ENCODE data around the gene PSMC4.

PSMC4 gene

DNA sequence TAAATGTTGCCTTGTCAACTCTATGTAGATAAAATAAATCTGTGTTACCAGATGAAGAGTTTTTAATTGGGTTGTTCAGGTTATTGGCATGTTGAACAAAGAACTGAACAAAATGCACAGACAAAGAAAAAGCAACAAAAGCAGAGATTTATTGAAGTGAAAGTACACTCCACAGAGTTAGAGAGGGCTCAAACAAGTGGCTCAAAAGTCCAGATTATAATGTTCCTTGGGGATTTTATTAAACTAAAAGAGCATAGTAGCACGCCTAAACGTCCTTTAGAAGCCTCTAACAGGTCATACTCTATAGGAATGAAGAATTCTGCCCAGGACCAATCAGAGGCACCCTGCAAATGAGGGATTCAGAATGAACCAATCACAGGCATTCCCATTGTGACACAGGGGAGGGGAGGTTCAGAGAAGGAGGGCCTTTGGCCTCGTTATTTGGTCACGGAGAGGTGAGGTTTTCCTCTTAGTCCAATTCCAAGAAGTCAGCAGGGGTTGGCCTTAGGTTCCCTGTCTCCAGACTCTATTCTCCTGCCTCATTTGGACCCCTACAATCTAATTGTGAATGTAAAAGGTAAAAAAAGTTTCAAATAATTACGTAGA is 12.8 kb downstream of the PSMC4 start:
- Mint-ChIP-seq H3K4me1 (peaks cover 2% of the 10 kb centered on the region), H3K27me3 (no peaks in the 10 kb centered on the region), H3K9me3 (peaks cover 36% of the 10 kb centered on the region), H3K27ac (no peak overlapping the region), H3K36me3 (peaks cover 69% of the 10 kb centered on the region), H3K4me3 (no peak overlapping the region)
- no peak for DNase-seq
- CTCF ChIA-PET, result interaction anchor here (1.0 kb wide), 1 partner anchor 13 kb away, joined by 3 read pairs; the partner anchor contains the start of gene PSMC4

DNA sequence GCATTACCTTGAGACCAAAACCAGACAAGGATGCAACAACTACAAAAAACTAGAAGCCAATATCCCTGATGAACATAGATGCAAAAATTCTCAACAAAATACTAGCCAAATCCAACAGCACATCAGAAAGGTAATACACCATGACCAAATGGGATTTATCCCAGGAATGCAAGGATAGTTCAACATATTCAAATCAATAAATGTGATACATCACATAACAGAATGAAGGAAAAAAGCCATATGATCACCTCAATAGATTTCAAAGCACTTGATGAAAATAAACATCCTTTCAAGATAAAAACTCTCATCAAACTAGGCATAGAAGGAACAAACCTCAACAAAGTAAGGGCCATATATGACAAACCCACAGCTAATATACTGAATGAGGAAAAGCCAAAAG is 15.7 kb downstream of the PSMC4 start:
- Mint-ChIP-seq H3K9me3 (peaks cover 36% of the 10 kb centered on the region), H3K36me3 (peaks cover 48% of the 10 kb centered on the region), H3K27me3 (no peaks in the 10 kb centered on the region), H3K4me1 (peaks cover 2% of the 10 kb centered on the region), H3K4me3 (no peak overlapping the region), H3K27ac (no peak overlapping the region)
- CTCF ChIA-PET, result interaction anchor here (0.6 kb wide), 1 partner anchor 148 kb away, joined by 3 read pairs; no protein-coding TSS in a partner anchor
- no peak for DNase-seq

- Mint-ChIP-seq H3K4me1 (peaks cover 2% of the 10 kb centered on the region), H3K36me3 (peaks cover 50% of the 10 kb centered on the region), H3K27me3 (no peaks in the 10 kb centered on the region), H3K27ac (no peak overlapping the region), H3K9me3 (peaks cover 37% of the 10 kb centered on the region), H3K4me3 (no peak overlapping the region)
- CTCF ChIA-PET, result no interaction called here
- DNase-seq, result no peak
Measured at GRCh38 chr19:39987167-39987566, 16.2 kb downstream of the PSMC4 start.

DNA sequence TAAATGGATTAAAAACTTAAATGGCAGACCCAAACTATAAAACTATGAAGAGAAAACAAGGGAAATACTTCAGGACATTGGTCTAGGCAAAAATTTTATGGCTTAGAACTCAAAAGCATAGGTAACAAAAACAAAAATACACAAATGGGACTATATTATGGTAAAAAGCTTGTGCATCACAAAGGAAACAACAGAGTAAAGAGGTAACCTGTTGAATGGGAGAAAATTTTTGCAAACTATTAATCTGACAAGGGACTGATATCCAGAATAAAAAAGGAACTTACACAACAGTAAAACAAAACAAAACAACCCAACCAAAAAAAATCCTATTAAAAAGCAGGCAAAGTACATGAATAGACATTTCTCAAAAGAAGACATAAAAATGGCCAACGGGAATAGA is 16.6 kb downstream of the PSMC4 start:
- Mint-ChIP-seq H3K27me3 (no peaks in the 10 kb centered on the region), H3K4me3 (no peak overlapping the region), H3K4me1 (peaks cover 2% of the 10 kb centered on the region), H3K36me3 (peaks cover 52% of the 10 kb centered on the region), H3K9me3 (peaks cover 38% of the 10 kb centered on the region), H3K27ac (no peak overlapping the region)
- CTCF ChIA-PET, result no interaction called here
- no peak for DNase-seq

DNA sequence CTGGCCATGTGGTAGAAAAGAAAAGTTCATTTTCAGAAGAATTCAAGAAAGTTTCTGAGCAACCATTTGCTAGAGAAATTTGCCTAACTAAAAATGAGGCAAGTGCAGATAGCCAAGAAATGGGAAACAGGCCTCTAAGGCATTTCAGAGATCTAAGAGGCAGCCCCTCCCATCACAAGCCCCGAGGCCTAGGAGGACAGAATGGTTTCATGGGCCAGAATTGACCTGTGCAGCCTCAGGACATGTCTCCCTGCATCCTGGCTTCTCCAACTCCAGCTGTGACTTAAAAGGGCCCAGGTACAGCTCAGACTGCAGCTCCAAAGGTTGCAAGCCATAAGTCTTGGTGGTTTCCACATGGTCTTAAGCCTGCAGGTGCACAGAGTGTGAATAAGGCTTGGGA is 22.6 kb downstream of the PSMC4 start:
- DNase-seq, result no peak
- peaks cover 45% of the 10 kb centered on the region for H3K36me3 Mint-ChIP-seq
- CTCF ChIA-PET, result no interaction called here
- peaks cover 33% of the 10 kb centered on the region for H3K4me1 Mint-ChIP-seq
- H3K9me3 Mint-ChIP-seq, result peaks cover 21% of the 10 kb centered on the region
- H3K27ac Mint-ChIP-seq, result no peak overlapping the region
- H3K4me3 Mint-ChIP-seq, result no peak overlapping the region
- no peaks in the 10 kb centered on the region for H3K27me3 Mint-ChIP-seq

DNA sequence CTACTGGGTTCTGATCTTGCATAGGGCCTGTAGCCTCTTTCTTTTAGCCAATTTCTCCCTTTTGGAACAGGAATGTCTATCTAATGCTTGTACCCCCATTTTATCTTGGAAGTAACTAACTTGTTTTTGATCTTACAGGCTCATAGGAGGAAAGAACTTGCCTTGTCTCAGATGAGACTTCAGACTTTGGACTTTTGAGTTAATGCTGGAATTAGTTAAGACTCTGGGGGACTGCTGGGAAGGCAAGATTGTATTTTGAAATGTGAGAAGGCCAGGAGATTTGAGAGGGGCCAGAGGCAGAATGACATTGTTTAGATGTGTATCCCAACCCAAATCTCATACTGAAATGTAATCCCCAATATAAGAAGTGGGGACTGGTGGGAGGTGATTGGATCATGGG is 23.4 kb downstream of the PSMC4 start:
- Mint-ChIP-seq H3K27ac (no peak overlapping the region), H3K4me1 (peaks cover 33% of the 10 kb centered on the region), H3K9me3 (peaks cover 21% of the 10 kb centered on the region), H3K4me3 (no peak overlapping the region), H3K27me3 (no peaks in the 10 kb centered on the region), H3K36me3 (peaks cover 44% of the 10 kb centered on the region)
- DNase-seq, result no peak
- CTCF ChIA-PET, result no interaction called here

DNA sequence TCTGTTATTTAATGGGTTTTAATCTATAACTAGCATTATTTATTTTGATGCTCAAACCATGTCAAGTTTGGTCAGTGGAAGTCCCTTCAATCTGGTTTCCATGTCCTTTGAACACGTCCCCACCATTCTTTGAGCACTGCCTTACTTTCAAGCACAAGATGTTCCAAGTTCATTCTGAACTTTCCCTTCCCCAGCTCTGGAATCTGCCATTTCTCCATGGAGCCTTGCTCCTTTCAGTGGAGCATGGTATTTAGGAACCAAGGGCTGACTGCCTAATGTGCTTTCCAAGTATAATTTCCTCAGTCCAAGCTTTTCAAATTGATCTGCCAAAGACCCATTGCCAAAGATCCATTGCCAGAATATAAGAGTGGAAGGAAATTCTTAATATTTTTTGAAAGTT is 24.8 kb downstream of the PSMC4 start:
- DNase-seq, result no peak
- H3K27ac Mint-ChIP-seq, result no peak overlapping the region
- CTCF ChIA-PET, result no interaction called here
- peaks cover 43% of the 10 kb centered on the region for H3K36me3 Mint-ChIP-seq
- no peaks in the 10 kb centered on the region for H3K27me3 Mint-ChIP-seq
- peak overlapping the region; percentile 87 for H3K4me3 Mint-ChIP-seq
- peaks cover 21% of the 10 kb centered on the region for H3K9me3 Mint-ChIP-seq
- peaks cover 33% of the 10 kb centered on the region for H3K4me1 Mint-ChIP-seq

DNA sequence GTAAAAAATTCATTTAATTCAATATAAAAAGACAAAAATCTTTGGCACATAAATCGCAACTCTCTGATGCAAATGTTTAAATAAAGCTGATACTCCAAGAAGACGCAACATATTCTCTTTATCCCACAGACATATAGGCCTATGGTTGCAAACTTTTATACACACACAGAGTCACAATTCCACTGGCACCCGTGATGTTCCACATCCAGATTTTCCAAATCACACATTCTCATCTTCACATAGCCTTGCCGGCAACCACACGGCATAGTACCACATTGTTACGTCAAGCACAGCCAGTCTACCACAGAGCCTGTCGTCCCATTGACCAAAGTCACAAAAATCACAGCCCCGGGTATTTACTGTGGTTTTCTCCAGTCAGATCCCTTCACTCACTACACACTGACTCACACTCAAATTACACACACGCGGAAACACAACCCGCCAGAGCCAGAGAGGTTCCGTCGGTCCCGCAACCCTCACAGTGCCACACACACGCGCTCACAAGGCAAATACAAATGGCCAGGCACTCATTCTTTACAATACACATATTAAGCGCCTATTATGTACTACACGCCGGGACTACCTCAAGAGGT is 25.3 kb downstream of the PSMC4 start:
- peak overlapping the region; percentile 87 for H3K4me3 Mint-ChIP-seq
- CTCF ChIA-PET, result interaction anchor here (1.9 kb wide), 1 partner anchor 26 kb away, joined by 10 read pairs; the partner anchor contains the start of gene PSMC4
- DNase-seq, result peak; percentile 56
- no peaks in the 10 kb centered on the region for H3K27me3 Mint-ChIP-seq
- peaks cover 21% of the 10 kb centered on the region for H3K9me3 Mint-ChIP-seq
- peaks cover 33% of the 10 kb centered on the region for H3K4me1 Mint-ChIP-seq
- H3K27ac Mint-ChIP-seq, result peak overlapping the region; percentile 91
- peaks cover 42% of the 10 kb centered on the region for H3K36me3 Mint-ChIP-seq

- peaks cover 21% of the 10 kb centered on the region for H3K9me3 Mint-ChIP-seq
- DNase-seq, result peak; percentile 95
- H3K4me3 Mint-ChIP-seq, result peak within 1 kb of the TSS; percentile 87
- H3K27ac Mint-ChIP-seq, result peak within 1 kb of the TSS; percentile 91
- peaks cover 41% of the 10 kb centered on the region for H3K36me3 Mint-ChIP-seq
- peaks cover 33% of the 10 kb centered on the region for H3K4me1 Mint-ChIP-seq
- H3K27me3 Mint-ChIP-seq, result no peaks in the 10 kb centered on the region
- CTCF ChIA-PET, result interaction anchor here (1.9 kb wide), 1 partner anchor 27 kb away, joined by 10 read pairs; the partner anchor contains the start of gene PSMC4
Measured at GRCh38 chr19:39996811-39997637, 26.1 kb downstream of the PSMC4 start, which contains the start of gene ZNF546. ZNF546 (plus strand) TSS chr19:39997060; CDS start chr19:39998327, 1,267 bp downstream.

DNA sequence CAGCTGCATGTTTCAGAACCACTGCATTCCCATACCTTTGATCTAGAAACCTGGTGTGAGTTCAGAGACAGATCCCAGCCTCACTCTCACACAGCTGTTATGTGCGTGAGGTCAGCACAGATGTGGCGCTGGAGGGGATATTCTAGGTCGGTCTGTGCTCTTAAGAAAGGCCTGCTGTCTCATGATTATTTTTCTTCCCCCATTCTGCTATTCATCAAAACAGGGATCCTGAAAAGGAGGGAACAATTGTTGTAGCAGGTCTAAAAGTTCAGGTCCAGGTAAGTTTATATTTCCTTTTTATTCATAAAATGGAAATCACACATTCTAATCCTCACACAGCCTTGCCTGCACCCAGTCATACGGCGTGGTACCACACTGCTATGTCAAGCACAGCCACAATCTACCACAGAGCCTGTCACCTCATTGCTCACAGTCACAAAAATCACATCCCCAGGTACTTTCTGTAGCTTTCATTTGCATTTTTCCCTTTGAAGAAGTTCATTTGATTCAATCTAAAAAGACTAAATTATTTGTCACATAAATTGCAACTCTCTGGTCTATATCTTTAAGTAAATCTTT is 26.8 kb downstream of the PSMC4 start:
- Mint-ChIP-seq H3K27me3 (no peaks in the 10 kb centered on the region), H3K4me3 (peak overlapping the region; percentile 87), H3K36me3 (peaks cover 34% of the 10 kb centered on the region), H3K4me1 (peaks cover 33% of the 10 kb centered on the region), H3K27ac (peak overlapping the region; percentile 91), H3K9me3 (peaks cover 18% of the 10 kb centered on the region)
- no peak for DNase-seq
- CTCF ChIA-PET, result interaction anchor here (1.9 kb wide), 1 partner anchor 27 kb away, joined by 10 read pairs; the partner anchor contains the start of gene PSMC4

DNA sequence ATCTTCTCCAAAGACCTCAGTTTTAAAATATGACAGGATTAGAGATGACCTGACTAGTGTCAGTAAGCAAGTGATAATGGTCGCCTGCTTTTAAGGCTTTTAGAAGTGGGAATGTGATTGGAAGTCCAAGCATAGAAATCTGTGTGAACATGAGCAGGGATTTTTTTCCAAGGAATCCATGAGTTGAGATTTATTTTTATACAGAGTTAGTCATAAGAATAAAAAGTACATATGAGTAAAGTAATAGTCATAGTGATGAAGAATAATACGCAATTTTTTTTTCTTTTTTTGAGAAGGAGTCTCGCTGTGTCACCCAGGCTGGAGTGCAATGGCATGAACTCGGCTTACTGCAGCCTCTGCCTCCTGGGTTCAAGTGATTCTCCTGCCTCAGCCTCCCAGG is 27.5 kb downstream of the PSMC4 start:
- Mint-ChIP-seq H3K9me3 (peaks cover 11% of the 10 kb centered on the region), H3K4me1 (peaks cover 33% of the 10 kb centered on the region), H3K27ac (no peak overlapping the region), H3K36me3 (peaks cover 27% of the 10 kb centered on the region), H3K4me3 (peak overlapping the region; percentile 87), H3K27me3 (no peaks in the 10 kb centered on the region)
- DNase-seq, result no peak
- CTCF ChIA-PET, result no interaction called here

DNA sequence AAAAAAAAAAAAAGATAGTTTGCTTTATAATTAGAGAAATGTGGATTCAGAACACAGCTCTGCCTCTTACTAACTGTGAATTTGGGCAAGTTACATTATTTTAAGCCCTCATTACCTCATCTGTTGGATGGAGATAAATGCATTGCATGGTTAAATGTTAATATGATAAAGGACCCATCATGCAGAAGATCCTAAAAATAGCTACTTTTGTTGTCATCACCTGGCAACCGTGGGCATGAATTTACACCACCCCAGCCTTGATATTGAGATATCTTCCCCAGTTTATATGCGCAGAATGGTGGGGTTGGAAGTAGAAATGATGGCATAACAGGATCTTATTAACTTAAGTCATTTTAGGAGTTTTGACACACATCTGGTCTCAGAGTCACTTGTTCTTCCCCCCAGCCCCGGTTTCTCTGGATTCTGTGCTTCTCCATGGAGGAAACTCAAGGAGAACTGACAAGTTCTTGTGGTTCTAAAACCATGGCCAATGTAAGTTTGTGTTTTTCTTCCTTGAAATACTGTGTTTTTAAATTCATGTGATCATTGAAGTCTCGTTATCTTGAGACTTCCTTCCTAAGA is 34.8 kb downstream of the PSMC4 start:
- peaks cover 48% of the 10 kb centered on the region for H3K36me3 Mint-ChIP-seq
- peaks cover 7% of the 10 kb centered on the region for H3K9me3 Mint-ChIP-seq
- no peak overlapping the region for H3K4me3 Mint-ChIP-seq
- no peak overlapping the region for H3K27ac Mint-ChIP-seq
- H3K27me3 Mint-ChIP-seq, result no peaks in the 10 kb centered on the region
- H3K4me1 Mint-ChIP-seq, result no peaks in the 10 kb centered on the region
- no peak for DNase-seq
- CTCF ChIA-PET, result interaction anchor here (0.6 kb wide), 1 partner anchor 160 kb away, joined by 3 read pairs; no protein-coding TSS in a partner anchor

GRCh38 chr19:40006273-40006691 is 35.3 kb downstream of the PSMC4 start:
- H3K4me1 Mint-ChIP-seq, result no peaks in the 10 kb centered on the region
- no peak for DNase-seq
- H3K36me3 Mint-ChIP-seq, result peaks cover 50% of the 10 kb centered on the region
- CTCF ChIA-PET, result no interaction called here
- H3K27ac Mint-ChIP-seq, result no peak overlapping the region
- peaks cover 7% of the 10 kb centered on the region for H3K9me3 Mint-ChIP-seq
- no peaks in the 10 kb centered on the region for H3K27me3 Mint-ChIP-seq
- H3K4me3 Mint-ChIP-seq, result no peak overlapping the region

DNA sequence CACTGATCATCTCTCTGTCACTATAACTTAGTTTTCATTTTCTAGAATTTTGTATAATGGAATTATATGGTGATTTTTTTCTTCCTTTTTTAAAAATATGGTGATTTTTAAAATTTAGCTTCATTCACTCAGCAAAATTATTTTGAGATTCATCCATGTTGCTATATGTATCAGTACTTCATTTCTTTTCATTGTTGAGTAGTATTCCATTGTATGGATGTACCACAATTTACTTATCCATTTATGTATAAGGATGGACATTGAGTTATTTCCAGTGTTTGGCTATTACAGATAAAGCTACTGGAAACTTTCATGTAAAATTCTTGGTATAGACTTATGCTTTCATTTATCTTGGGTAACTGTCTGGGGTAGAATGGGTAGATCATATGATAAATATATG is 38.7 kb downstream of the PSMC4 start:
- no peak for DNase-seq
- H3K4me3 Mint-ChIP-seq, result no peak overlapping the region
- peaks cover 31% of the 10 kb centered on the region for H3K9me3 Mint-ChIP-seq
- CTCF ChIA-PET, result no interaction called here
- no peaks in the 10 kb centered on the region for H3K4me1 Mint-ChIP-seq
- H3K27me3 Mint-ChIP-seq, result no peaks in the 10 kb centered on the region
- H3K27ac Mint-ChIP-seq, result no peak overlapping the region
- H3K36me3 Mint-ChIP-seq, result peaks cover 78% of the 10 kb centered on the region
